H9 (cell line): Measurements from ENCODE around the gene OFD1. TPM values are rescaled to one million over a fixed set of nuclear protein-coding genes. Genes with fewer than 3 reads are reported as not detected.

Source experiments
- DNase-seq: peaks from one replicate; pipeline ENCODE4 v3.0.0-alpha.2; 2017
- H2AFZ ChIP-seq: one replicate; pipeline ENCODE4 v1.6.1; 2013; ENCODE audit warnings: mild to moderate bottlenecking, low read length, control low read depth, moderate library complexity
- H2AK5ac ChIP-seq: 2 replicates; pipeline ENCODE4 v1.6.1; 2013; ENCODE audit warnings: low read length, control low read depth, mixed read lengths; ENCODE audit not compliant: insufficient read length
- H2BK120ac ChIP-seq: one replicate; pipeline ENCODE4 v1.6.1; 2013; ENCODE audit warnings: low read depth, mild to moderate bottlenecking, low read length, control low read depth, inconsistent platforms; ENCODE audit not compliant: poor library complexity, severe bottlenecking
- H2BK12ac ChIP-seq: 2 replicates; pipeline ENCODE4 v1.6.1; 2013; ENCODE audit warnings: low read length, control low read depth, mixed read lengths, low read depth; ENCODE audit not compliant: insufficient read length
- H2BK15ac ChIP-seq: 2 replicates; pipeline ENCODE4 v1.6.1; 2013; ENCODE audit warnings: low read depth, low read length, control low read depth
- H2BK20ac ChIP-seq: one replicate; pipeline ENCODE4 v1.6.1; 2013; ENCODE audit warnings: low read depth, mild to moderate bottlenecking, low read length, control low read depth, inconsistent platforms; ENCODE audit not compliant: poor library complexity, severe bottlenecking
- H2BK5ac ChIP-seq: 2 replicates; pipeline ENCODE4 v1.6.1; 2013; ENCODE audit warnings: low read length, control low read depth, mixed read lengths; ENCODE audit not compliant: insufficient read length
- H3K14ac ChIP-seq: 2 replicates; pipeline ENCODE4 v1.6.1; 2013; ENCODE audit warnings: low read length, control low read depth; ENCODE audit not compliant: insufficient read depth
- H3K18ac ChIP-seq: 2 replicates; pipeline ENCODE4 v1.6.1; 2013; ENCODE audit warnings: low read depth, mild to moderate bottlenecking, mixed read lengths, low read length, control low read depth; ENCODE audit not compliant: insufficient read length
- H3K23ac ChIP-seq: 2 replicates; pipeline ENCODE4 v1.6.1; 2013; ENCODE audit warnings: low read length, control low read depth, mixed read lengths, low read depth; ENCODE audit not compliant: insufficient read length
- H3K23me2 ChIP-seq: 2 replicates; pipeline ENCODE4 v1.6.1; 2013; ENCODE audit warnings: low read depth, mild to moderate bottlenecking, mixed read lengths, low read length, control low read depth; ENCODE audit not compliant: insufficient read length, poor library complexity, severe bottlenecking
- H3K27ac ChIP-seq: 2 replicates; pipeline ENCODE4 v1.5.1; 2013; ENCODE audit warnings: low read length, control low read depth, mixed read lengths, low read depth; ENCODE audit not compliant: insufficient read length
- H3K27me3 ChIP-seq: 2 replicates; pipeline ENCODE4 v1.6.1; 2013; ENCODE audit warnings: low read length, control low read depth, inconsistent platforms; ENCODE audit not compliant: insufficient read depth
- H3K4ac ChIP-seq: 2 replicates; pipeline ENCODE4 v1.6.1; 2013; ENCODE audit warnings: low read depth, mild to moderate bottlenecking, control low read depth, inconsistent platforms, low read length, moderate library complexity
- H3K4me1 ChIP-seq: 2 replicates; pipeline ENCODE4 v1.6.1; 2013; ENCODE audit warnings: low read length, control low read depth, inconsistent platforms; ENCODE audit not compliant: insufficient read depth
- H3K4me2 ChIP-seq: 2 replicates; pipeline ENCODE4 v1.6.1; 2013; ENCODE audit warnings: low read length, control low read depth, mixed read lengths; ENCODE audit not compliant: insufficient read length, insufficient read depth
- H3K56ac ChIP-seq: 2 replicates; pipeline ENCODE4 v1.6.1; 2013; ENCODE audit warnings: low read depth, mild to moderate bottlenecking, mixed read lengths, low read length, control low read depth; ENCODE audit not compliant: insufficient read length
- H3K79me1 ChIP-seq: 2 replicates; pipeline ENCODE4 v1.6.1; 2013; ENCODE audit warnings: low read depth, mild to moderate bottlenecking, moderate library complexity, low read length, control low read depth, inconsistent platforms; ENCODE audit not compliant: insufficient read depth, poor library complexity, severe bottlenecking
- H3K79me2 ChIP-seq: 2 replicates; pipeline ENCODE4 v1.6.1; 2013; ENCODE audit warnings: low read length, control low read depth, inconsistent platforms; ENCODE audit not compliant: insufficient read depth
- H3K9ac ChIP-seq: 2 replicates; pipeline ENCODE4 v1.6.1; 2013; ENCODE audit warnings: low read length, control low read depth, mixed read lengths; ENCODE audit not compliant: insufficient read length; ENCODE audit errors: extremely low read depth
- H3K9me3 ChIP-seq: one replicate; pipeline ENCODE4 v1.6.1; 2013; ENCODE audit warnings: low read depth, low read length, inconsistent platforms; ENCODE audit not compliant: control insufficient read depth
- H3T11ph ChIP-seq: one replicate; pipeline ENCODE4 v1.6.1; 2013; ENCODE audit warnings: mild to moderate bottlenecking, low read length, control low read depth, inconsistent platforms
- H4K20me1 ChIP-seq: one replicate; pipeline ENCODE4 v1.6.1; 2013; ENCODE audit not compliant: control insufficient read depth, insufficient read length, insufficient read depth
- H4K5ac ChIP-seq: 2 replicates; pipeline ENCODE4 v1.6.1; 2013; ENCODE audit warnings: low read depth, mild to moderate bottlenecking, mixed read lengths, low read length, control low read depth; ENCODE audit not compliant: insufficient read length
- H4K8ac ChIP-seq: replicated peaks from 2 replicates; pipeline ENCODE4 v1.6.1; 2013; ENCODE audit warnings: low read length, control low read depth, mixed read lengths, low read depth; ENCODE audit not compliant: insufficient read length
- H4K91ac ChIP-seq: 2 replicates; pipeline ENCODE4 v1.6.1; 2013; ENCODE audit warnings: low read depth, mild to moderate bottlenecking, moderate library complexity, mixed read lengths, low read length, control low read depth; ENCODE audit not compliant: insufficient read length
- H3K27ac Mint-ChIP-seq, 3 experiments: 2 replicates in 2 of 3; 3 replicates in 1 of 3; pipeline ENCODE4 v1.8.0; 2020 to 2021; ENCODE audit warnings: mixed read lengths in 3 of 3, mild to moderate bottlenecking in 1 of 3, moderate library complexity in 1 of 3
- H3K27me3 Mint-ChIP-seq: 2 replicates; pipeline ENCODE4 v1.8.0; 2021; ENCODE audit warnings: low read depth, mild to moderate bottlenecking, moderate library complexity, mixed read lengths
- H3K36me3 Mint-ChIP-seq, 3 experiments: 2 replicates in 2 of 3; 3 replicates in 1 of 3; pipeline ENCODE4 v1.8.0; 2020 to 2021; ENCODE audit warnings: low read depth in 3 of 3, mixed read lengths in 3 of 3; ENCODE audit not compliant: insufficient read depth in 1 of 3
- H3K4me1 Mint-ChIP-seq, 2 experiments: 2 replicates each; pipeline ENCODE4 v1.8.0; 2020; ENCODE audit warnings: mixed read lengths in 2 of 2
- H3K4me3 Mint-ChIP-seq, 2 experiments: 2 replicates in 1 of 2; 3 replicates in 1 of 2; pipeline ENCODE4 v1.8.0; 2020 to 2021; ENCODE audit warnings: mild to moderate bottlenecking in 2 of 2, mixed read lengths in 2 of 2, moderate library complexity in 1 of 2
- H3K9me3 Mint-ChIP-seq, 2 experiments: 2 replicates in 1 of 2; 3 replicates in 1 of 2; pipeline ENCODE4 v1.8.0; 2020; ENCODE audit warnings: mild to moderate bottlenecking in 2 of 2, mixed read lengths in 2 of 2, moderate library complexity in 1 of 2
- CTCF ChIP-seq: fragments of 200-600 bp; sonication (generic); conservative IDR thresholded peaks from 3 replicates; pipeline ENCODE4 v1.8.0; 2021; ENCODE audit warnings: antibody characterized with exemption, mild to moderate bottlenecking
- total RNA-seq: library from RNA; stranded (reverse); gene quantifications from 2 replicates; pipeline ENCODE4 v1.2.1, GENCODE V29; 2021

The OFD1 gene
- total RNA-seq, 1 experiment from 2014 or later, result 36.0 TPM

- Mint-ChIP-seq H3K9me3 (peaks cover 11 to 44% of the 10 kb centered on the region in 2 experiments), H3K27ac (no peak overlapping the region), H3K27me3 (peaks cover 2% of the 10 kb centered on the region; the same call in 1 of the 2 replicates), H3K4me1 (peaks cover 13 to 29% of the 10 kb centered on the region in 2 experiments), H3K36me3 (peaks cover 5 to 20% (median 10%) of the 10 kb centered on the region in 3 experiments; a peak in 5 of 7 replicates), H3K4me3 (no peak overlapping the region)
- Histone ChIP-seq H2BK20ac (no peak overlapping the region), H2BK5ac (no peak overlapping the region), H3K27ac (no peak overlapping the region), H3K23ac (no peak overlapping the region), H3K18ac (no peak overlapping the region), H2AFZ (no peak overlapping the region), H4K91ac (no peak overlapping the region), H2BK15ac (no peak overlapping the region), H3K9me3 (no peaks in the 10 kb centered on the region), H3K56ac (no peak overlapping the region), H4K5ac (no peak overlapping the region), H2AK5ac (no peak overlapping the region), H4K8ac (no peak overlapping the region), H3K4me1 (no peaks in the 10 kb centered on the region; the same call in 1 of the 2 replicates), H3K9ac (no peak overlapping the region), H3K4ac (no peak overlapping the region), H3K79me1 (no peaks in the 10 kb centered on the region), H2BK120ac (no peak overlapping the region), H3T11ph (no peak overlapping the region), H3K23me2 (no peaks in the 10 kb centered on the region), H3K79me2 (peaks cover 2% of the 10 kb centered on the region; the same call in 1 of the 2 replicates), H2BK12ac (no peak overlapping the region), H3K27me3 (no peaks in the 10 kb centered on the region; the same call in 1 of the 2 replicates), H4K20me1 (no peaks in the 10 kb centered on the region), H3K4me2 (no peak overlapping the region), H3K14ac (no peak overlapping the region)
- no peak for TF ChIP-seq CTCF
- DNase-seq, result no peak
Measured at GRCh38 chrX:13808865-13809264, 74.3 kb downstream of the OFD1 start.
